Fibroblast of skin of right biceps (primary cell): ENCODE measurements around the gene SDF4.
"Not testable (repeated sequence)": the region's sequence is repeated elsewhere in the genome, so short reads cannot be mapped to it uniquely, and the experiment has no call there.

Experiments used
- DNase-seq: peaks from one replicate; pipeline ENCODE4 v3.0.0-alpha.2; 2013

SDF4 gene

GRCh38 chr1:1196431-1197187 is 35.2 kb downstream of the SDF4 start:
- no peak for DNase-seq

DNA sequence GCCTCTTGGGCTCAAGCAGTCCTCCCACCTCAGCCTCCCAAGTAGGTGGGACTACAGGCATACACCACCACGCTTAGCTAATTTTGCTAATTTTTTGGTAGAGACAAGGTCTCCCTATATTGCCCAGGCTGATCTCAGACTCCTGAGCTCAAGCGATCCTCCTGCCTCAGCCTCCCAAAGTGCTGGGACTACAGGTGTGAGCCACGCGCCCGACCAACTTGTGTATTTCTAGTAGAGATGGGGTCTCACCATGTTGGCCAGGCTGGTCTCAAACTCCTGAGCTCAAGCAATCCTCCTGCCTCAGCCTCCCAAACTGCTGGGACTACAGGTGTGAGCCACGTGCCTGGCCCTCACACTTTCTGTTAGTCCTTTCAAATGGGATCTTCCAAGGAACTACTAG is 36.1 kb downstream of the SDF4 start:
- DNase-seq = not testable (repeated sequence)

DNA sequence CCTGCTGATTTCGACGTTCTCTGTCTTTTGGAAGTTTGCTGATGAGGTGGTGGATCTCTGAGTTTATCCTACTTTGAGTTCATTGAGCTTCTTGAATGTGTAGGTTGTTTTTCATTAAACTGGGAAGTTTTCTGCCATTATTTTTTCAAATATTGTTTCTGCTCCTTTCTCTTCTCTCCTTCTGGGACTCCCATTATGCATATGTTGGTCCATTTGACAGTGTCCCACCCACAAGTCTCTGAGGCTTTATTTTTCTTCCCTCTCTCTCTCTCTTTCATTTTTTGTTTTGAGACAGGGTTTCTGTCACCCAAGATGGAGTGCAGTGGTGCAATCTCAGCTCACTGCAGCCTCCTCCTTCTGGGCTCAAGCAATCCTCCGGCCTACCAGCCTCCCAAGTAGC is 37.1 kb downstream of the SDF4 start:
- no peak for DNase-seq

GRCh38 chr1:1191734-1192133 is 40.1 kb downstream of the SDF4 start:
- DNase-seq = no peak

DNA sequence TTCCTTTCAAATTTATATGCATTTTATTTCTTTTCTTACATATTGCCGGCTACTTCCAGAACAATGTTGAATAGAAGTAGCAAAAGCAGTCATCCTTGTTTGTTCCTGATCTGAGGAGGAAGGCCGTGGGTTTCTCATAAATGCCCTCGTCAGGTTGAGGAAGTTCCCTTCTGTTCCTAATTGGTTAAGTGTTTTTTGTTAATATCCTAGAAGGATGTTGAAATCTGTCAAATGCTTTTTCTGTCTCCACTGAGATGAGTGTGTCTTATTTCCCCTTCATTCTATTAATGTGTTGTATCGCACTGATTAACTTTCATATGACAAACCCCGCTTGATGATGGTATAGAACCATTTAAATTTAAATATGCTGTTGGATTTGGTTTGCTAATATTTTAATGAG is 42.7 kb downstream of the SDF4 start:
- no peak for DNase-seq

DNA sequence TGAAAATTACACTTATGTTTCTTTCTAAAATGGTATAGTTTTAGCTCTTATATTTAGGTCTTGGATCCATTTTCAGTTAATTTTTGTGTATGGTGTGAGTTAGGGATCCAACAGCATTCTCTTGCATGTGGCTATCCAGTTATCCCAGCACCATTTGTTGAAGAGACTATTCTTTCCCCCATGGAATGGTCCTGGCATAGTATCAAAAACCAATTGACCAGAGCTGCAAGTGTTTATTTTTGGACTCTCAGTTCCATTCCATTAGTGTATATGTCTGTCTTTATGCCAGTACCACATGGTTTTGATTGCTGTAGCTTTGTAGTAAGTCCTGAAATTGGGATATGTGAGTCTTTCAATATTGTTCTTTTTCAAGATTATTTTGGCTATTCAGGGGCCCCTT is 43.9 kb downstream of the SDF4 start:
- DNase-seq = peak; percentile 10

DNA sequence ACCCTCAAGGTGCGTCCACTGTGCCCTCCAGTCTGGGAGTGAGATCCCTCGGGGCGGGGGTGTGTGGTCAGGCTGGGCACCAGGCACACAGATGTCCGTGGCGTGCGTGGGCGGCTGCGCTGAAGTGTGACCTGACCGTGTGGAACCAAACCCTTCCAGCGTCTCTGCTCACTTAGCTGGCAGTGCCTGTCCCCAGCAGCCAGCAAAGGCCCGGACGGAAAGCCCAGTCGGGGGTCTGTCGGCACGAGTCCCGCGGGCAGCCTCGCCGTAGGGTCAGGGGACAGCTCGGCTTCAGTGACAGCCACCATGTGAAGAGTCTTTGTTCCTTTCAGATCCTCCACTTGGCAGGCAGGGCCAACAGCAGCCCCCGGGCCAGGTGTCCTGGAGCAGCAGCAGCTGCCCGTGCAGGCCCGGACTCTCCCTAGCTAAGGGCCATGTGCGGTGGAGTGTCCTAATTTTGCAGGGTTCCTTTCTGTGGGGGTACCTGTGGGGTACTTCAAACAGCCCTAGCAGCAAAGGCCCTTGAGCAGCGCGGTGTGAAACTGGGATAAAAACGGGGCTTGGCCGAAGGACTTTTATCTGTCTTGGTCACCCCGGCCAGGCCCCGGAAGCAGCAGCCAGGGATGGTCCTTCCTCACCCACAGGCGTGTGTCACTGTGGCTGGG is 46.6 kb downstream of the SDF4 start:
- no peak for DNase-seq

- DNase-seq = no peak
These were observed 47.7 kb downstream of the SDF4 start for GRCh38 chr1:1183833-1184775.

GRCh38 chr1:1183221-1183747 is 48.5 kb downstream of the SDF4 start:
- no peak for DNase-seq

DNA sequence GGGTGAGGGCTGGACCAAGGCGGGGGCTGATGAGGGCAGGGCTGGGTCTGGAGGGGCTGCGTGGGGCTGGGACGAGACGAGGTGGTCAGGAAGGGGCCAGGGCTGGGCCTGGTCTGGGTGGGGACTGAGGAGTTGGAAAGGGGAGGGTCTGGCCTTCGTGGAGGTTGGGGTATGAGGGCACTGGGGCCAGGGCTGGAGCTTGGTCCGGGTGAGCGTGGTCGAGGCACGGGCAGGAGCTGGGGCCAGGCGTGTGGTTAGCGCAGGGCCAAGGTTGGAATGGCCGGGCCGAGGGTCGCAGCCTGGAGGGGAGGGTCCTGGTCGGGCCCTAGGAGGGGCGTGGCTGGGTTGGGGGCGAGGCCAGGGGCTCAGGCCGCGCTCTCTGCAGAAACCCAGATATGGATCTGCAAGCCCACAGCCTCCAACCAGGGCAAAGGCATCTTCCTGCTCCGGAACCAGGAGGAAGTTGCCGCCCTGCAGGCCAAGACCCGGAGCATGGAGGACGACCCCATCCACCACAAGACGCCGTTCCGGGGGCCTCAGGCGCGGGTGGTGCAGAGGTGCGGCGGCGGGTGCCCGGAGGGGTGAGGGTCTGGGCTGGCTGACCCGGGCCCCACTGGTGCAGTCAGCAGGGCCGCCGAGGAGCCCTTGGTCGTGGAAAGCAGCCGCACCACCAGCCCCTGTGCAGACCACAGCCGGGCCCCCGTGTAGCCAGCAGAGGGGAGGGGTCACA is 49.1 kb downstream of the SDF4 start:
- DNase-seq = no peak

DNA sequence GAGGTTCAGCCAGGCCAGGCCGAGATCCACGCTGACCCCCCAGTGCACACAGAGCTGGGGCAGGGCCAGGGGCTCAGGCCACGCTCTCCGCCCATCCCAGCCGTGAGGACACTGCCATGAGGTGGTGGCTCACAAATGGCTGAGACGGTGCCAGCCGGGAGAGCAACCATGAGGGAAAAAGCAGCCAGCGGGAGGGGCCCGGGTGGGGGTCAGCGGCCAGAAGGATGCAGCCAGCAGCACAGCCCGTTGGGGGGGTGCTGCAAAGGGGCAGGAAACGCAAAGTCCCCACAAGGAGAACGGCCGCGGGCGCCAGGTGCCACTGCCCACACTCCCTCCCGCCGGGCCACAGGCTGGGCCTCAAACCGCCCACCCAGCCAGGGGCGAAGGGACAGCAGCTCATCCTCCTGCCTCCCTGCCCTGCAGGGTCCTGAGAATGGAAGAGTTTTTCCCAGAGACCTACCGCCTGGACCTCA is 49.8 kb downstream of the SDF4 start:
- DNase-seq = no peak

DNA sequence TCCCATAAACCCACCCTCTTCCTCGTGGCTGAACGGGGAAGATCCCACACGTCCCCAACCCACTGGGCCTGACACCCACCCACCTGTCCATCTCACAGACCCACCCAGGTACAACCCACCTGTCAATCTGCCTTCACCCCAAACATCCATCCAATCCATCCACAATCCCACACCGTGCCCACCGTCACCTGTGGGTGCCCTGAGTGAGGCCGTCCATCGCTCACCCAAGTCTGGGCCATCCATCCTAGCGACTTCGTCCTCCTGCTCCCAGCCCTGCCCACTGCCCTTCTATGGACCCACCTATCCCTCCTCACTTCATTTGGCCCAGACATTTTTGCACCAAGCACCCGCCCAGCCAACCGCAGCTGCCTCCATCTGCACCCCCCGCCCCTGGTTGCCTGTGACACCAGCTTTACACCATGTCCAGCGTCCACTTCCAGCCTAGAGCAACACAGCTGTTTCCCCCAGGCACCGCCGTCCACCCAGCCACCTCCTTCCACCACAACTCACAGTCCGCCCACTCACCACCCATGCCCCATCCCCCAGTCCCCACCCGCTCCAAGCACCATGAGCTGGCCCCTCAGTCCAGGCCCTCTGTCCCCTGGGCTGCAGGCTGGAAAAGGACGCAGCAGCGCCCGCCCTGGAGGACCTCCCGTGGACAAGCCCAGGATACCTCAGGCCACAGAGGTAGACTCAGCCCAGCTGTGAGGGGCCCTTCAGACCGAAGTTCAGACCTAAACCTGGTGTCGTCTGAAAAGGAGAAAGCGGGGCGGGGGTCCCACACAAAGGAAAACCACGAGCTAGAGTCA is 50.5 kb downstream of the SDF4 start:
- no peak for DNase-seq

DNA sequence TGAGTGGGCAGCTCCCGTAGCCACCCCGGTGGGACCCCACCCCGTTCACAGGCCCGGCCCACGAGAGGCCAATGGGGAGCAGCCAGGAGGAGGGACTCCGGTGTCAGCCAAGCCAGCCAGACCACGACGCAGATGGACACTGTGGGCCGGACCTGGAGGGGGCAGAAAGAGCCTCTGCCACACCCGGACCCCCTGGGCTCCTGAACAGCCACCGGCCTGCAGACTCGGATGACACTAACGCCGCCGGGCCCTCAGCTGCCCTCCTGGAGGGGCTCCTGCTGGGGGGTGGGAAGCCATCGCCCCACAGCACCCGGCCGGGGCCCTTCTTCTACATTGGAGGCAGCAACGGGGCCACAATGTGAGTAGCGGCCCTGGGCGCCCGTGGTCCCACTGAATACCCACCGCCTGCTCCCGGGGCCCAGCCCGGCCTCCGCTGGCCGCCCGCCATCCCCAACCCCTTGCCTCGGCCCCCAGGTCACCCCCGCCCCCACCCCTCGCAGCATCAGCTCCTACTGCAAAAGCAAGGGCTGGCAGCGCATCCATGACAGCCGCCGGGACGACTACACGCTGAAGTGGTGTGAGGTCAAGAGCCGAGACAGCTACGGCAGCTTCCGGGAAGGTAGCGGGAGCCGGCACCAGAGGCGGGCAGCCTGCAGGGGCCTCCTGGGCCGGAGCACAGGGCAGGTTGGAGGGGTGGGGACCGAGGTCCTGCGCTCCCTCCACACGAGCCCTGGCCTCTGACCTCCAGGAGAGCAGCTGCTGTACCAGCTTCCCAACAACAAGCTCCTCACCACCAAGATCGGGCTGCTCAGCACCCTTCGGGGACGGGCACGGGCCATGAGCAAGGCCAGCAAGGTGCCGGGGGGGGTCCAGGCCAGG is 51.6 kb downstream of the SDF4 start:
- DNase-seq = no peak

DNA sequence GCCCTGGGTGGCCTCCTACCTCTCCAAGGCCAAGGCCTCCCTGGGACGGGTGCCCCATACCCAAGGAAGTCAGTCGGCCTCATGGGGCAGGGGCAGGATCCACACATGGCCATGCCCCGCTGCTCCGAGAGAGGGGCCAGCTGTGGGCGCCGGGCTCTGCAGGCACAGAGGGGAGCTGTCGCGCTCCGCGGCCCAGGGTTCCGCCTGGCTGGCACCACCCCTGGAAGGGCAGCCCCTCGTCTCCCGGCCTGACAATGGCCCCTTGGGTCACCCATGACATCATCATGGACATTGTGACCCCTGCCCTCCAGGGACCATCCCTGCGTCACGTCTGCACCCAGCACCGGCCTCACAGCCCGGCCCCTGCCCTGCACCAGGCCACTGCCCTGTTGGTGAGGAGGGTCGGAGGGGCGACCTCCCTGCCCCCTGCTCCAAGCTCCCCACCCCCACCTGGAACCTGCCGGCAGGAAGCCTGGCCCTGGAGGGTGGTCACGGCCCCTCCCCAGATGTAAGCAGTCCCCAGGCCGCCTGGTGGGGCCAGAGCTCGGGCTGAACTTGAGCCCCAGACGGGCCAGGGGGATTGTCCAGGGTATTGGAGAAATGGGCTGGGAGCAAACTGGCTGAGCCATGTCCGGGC is 52.3 kb downstream of the SDF4 start:
- DNase-seq = no peak

- no peak for DNase-seq
These were observed 52.9 kb downstream of the SDF4 start for GRCh38 chr1:1178794-1179331.

- DNase-seq = no peak
These were observed 54.2 kb downstream of the SDF4 start for GRCh38 chr1:1177452-1178206.

- DNase-seq = no peak
These were observed 54.9 kb downstream of the SDF4 start for GRCh38 chr1:1176931-1177330.

GRCh38 chr1:1176063-1176761 is 55.6 kb downstream of the SDF4 start:
- not testable (repeated sequence) for DNase-seq
